HCT116 (cell line): Measurements from ENCODE around the gene BRMS1. TPM values are rescaled to one million over a fixed set of nuclear protein-coding genes. Genes with fewer than 3 reads are reported as not detected.

Experiments
- ATAC-seq: fragments of 200-7000 bp; cut with Tn5 transposase; 2 replicates; pipeline ENCODE4 v1.9.1; 2020; ENCODE audit warnings: mild to moderate bottlenecking, moderate library complexity
- BruUV-seq: library from RNA; stranded (reverse); fragments of 400-500 nt; replicated peaks from 2 replicates; lab custom pipeline; 2021; lab: Mats Ljungman, UMichigan
- CTCF ChIA-PET: fragments of 300-600 bp; sonication (Branson Sonifier 250); formaldehyde crosslinking; loops from one replicate; lab custom pipeline; 2021; ENCODE audit warnings: antibody characterized with exemption; lab: Charles Lee
- POLR2A ChIA-PET: fragments of 300-600, 350-600 bp; sonication (Branson Sonifier 250); formaldehyde crosslinking; loops from one replicate; lab custom pipeline; 2021; ENCODE audit warnings: antibody characterized with exemption; lab: Charles Lee
- RAD21 ChIA-PET, 2 experiments: fragments of 300-600 bp; sonication (Branson Sonifier 250); formaldehyde crosslinking; loops; one replicate each; lab custom pipeline; 2023; ENCODE audit warnings: low total read pairs in 2 of 2; ENCODE audit not compliant: uncharacterized antibody in 2 of 2, unreplicated experiment in 2 of 2, low non-redundant PET in 1 of 2; lab: Charles Lee
- DNase-seq: peaks from one replicate; pipeline ENCODE4 v3.0.0-alpha.2; 2010; ENCODE audit warnings: low read depth, low spot score
- H2AFZ ChIP-seq: fragments of 200-600 bp; shearing (Covaris generic), sonication (generic); 2 replicates; pipeline ENCODE4 v1.6.1; 2017; ENCODE audit warnings: low read depth, mixed run types, mixed read lengths, antibody characterized with exemption, low read length; ENCODE audit not compliant: poor library complexity, severe bottlenecking
- H3K27ac ChIP-seq: 2 replicates; pipeline ENCODE4 v1.5.1; 2012; ENCODE audit warnings: low read depth, low read length
- H3K27me3 ChIP-seq: fragments of 200-600 bp; sonication (generic); 2 replicates; pipeline ENCODE4 v1.6.1; 2016; ENCODE audit warnings: mixed run types, low read length, mixed read lengths; ENCODE audit not compliant: insufficient read depth
- H3K36me3 ChIP-seq, 2 experiments: fragments of 200-500 bp in 1 of 2; fragments of 200-600 bp in 1 of 2; sonication (Bioruptor generic) in 1 of 2; sonication (generic) in 1 of 2; 2 replicates each; pipeline versions ENCODE4 v1.5.1 to v1.6.1; 2014 to 2016; ENCODE audit warnings: low read length in 2 of 2, inconsistent platforms in 1 of 2, mixed read lengths in 1 of 2, mixed run types in 1 of 2; ENCODE audit not compliant: insufficient read depth in 2 of 2, control insufficient read depth in 1 of 2
- H3K4me1 ChIP-seq, 2 experiments: fragments of 200-600 bp in 1 of 2; sonication (generic) in 1 of 2; 2 replicates each; pipeline versions ENCODE4 v1.5.1 to v1.6.1; 2012 to 2017; ENCODE audit warnings: low read length in 2 of 2, inconsistent platforms in 1 of 2, mild to moderate bottlenecking in 1 of 2, mixed read lengths in 1 of 2, mixed run types in 1 of 2, moderate library complexity in 1 of 2; ENCODE audit not compliant: insufficient read depth in 2 of 2, control insufficient read depth in 1 of 2
- H3K4me2 ChIP-seq: fragments of 200-600 bp; sonication (generic); 2 replicates; pipeline ENCODE4 v1.6.1; 2017; ENCODE audit warnings: mixed run types, low read length, mixed read lengths
- H3K4me3 ChIP-seq, 2 experiments: fragments of 200-600 bp in 1 of 2; sonication (generic) in 1 of 2; replicated peaks in 1 of 2; 2 replicates each; pipeline ENCODE4 v1.5.1; 2011 to 2016; ENCODE audit warnings: low read length in 2 of 2, control low read depth in 1 of 2, low read depth in 1 of 2, mild to moderate bottlenecking in 1 of 2, mixed read lengths in 1 of 2, mixed run types in 1 of 2
- H3K79me2 ChIP-seq: fragments of 200-600 bp; sonication (generic); 2 replicates; pipeline ENCODE4 v1.6.1; 2017; ENCODE audit warnings: mild to moderate bottlenecking, mixed run types, low read length, moderate library complexity, mixed read lengths; ENCODE audit not compliant: insufficient read depth
- H3K9ac ChIP-seq: fragments of 200-600 bp; sonication (generic); 2 replicates; pipeline ENCODE4 v1.6.1; 2016; ENCODE audit warnings: low read length, mixed read lengths
- H3K9me2 ChIP-seq: fragments of 200-600 bp; sonication (generic), shearing (Covaris generic); 2 replicates; pipeline ENCODE4 v1.6.1; 2017; ENCODE audit warnings: mixed run types, mild to moderate bottlenecking, moderate library complexity; ENCODE audit not compliant: insufficient read depth
- H3K9me3 ChIP-seq, 2 experiments: fragments of 200-500 bp in 1 of 2; fragments of 200-600 bp in 1 of 2; sonication (Bioruptor generic) in 1 of 2; sonication (generic) in 1 of 2; 2 replicates each; pipeline ENCODE4 v1.6.1; 2014 to 2017; ENCODE audit warnings: low read length in 2 of 2, mixed read lengths in 2 of 2, inconsistent platforms in 1 of 2, low read depth in 1 of 2, mild to moderate bottlenecking in 1 of 2, mixed run types in 1 of 2, moderate library complexity in 1 of 2; ENCODE audit not compliant: control insufficient read depth in 1 of 2, insufficient read depth in 1 of 2
- H4K20me1 ChIP-seq: fragments of 200-600 bp; sonication (generic), shearing (Covaris generic); 2 replicates; pipeline ENCODE4 v1.6.1; 2017; ENCODE audit warnings: mixed run types, mild to moderate bottlenecking, moderate library complexity; ENCODE audit not compliant: insufficient read depth
- ELF1 ChIP-seq: IDR thresholded peaks from 2 replicates; pipeline ENCODE4 v1.6.1; 2012; ENCODE audit warnings: low read depth, borderline replicate concordance
- EZH2 ChIP-seq: fragments of 200-600 bp; sonication (generic); IDR thresholded peaks from 2 replicates; pipeline ENCODE4 v1.6.1; 2017; ENCODE audit warnings: antibody characterized with exemption, mixed run types
- EZH2phosphoT487 ChIP-seq: fragments of 200-600 bp; IDR thresholded peaks from 2 replicates; pipeline ENCODE4 v1.6.1; 2018; ENCODE audit warnings: antibody characterized with exemption, borderline replicate concordance
- FOSL1 ChIP-seq: IDR thresholded peaks from 2 replicates; pipeline ENCODE4 v1.6.1; 2012; ENCODE audit warnings: low read depth
- POLR2A ChIP-seq: IDR thresholded peaks from 2 replicates; pipeline ENCODE4 v1.7.0; 2011; ENCODE audit warnings: borderline replicate concordance; ENCODE audit not compliant: insufficient read depth, insufficient read length; ENCODE audit errors: extremely low read depth
- POLR2AphosphoS5 ChIP-seq: IDR thresholded peaks from 2 replicates; pipeline ENCODE4 v1.6.1; 2011; ENCODE audit warnings: mild to moderate bottlenecking, low read depth, low read length, moderate library complexity
- SIN3A ChIP-seq: IDR thresholded peaks from 2 replicates; pipeline ENCODE4 v1.6.1; 2012; ENCODE audit warnings: low read depth
- TCF7L2 ChIP-seq: IDR thresholded peaks from 2 replicates; pipeline ENCODE4 v1.7.0; 2011; ENCODE audit warnings: borderline replicate concordance, inconsistent platforms; ENCODE audit not compliant: insufficient read depth, insufficient read length; ENCODE audit errors: extremely low read depth
- YY1 ChIP-seq: IDR thresholded peaks from 2 replicates; pipeline ENCODE4 v1.6.1; 2011; ENCODE audit warnings: low read length, low read depth, moderate library complexity, mild to moderate bottlenecking; ENCODE audit not compliant: insufficient replicate concordance; ENCODE audit errors: extremely low read depth
- ZFX ChIP-seq: fragments of 450-650 bp; IDR thresholded peaks from 2 replicates; pipeline ENCODE4 v1.6.1; 2017
- intact Hi-C: fragments of 100-400 bp; cut with micrococcal nuclease; formaldehyde crosslinking; loops from 2 replicates; pipeline ENCODE4 v1.10.0; 2022
- total RNA-seq: library from RNA; stranded (reverse); gene quantifications from one replicate; pipeline ENCODE4 v1.2.1, GENCODE V29; 2021; ENCODE audit not compliant: unreplicated experiment
- TF ChIP-seq, protein P1 (sequence below): IDR thresholded peaks from 2 replicates; pipeline ENCODE4 v1.6.1; 2012
- TF ChIP-seq, protein P2 (sequence below), 3 experiments: fragments of 200-600 bp in 1 of 3; sonication (generic) in 1 of 3; IDR thresholded peaks in 2 of 3; conservative IDR thresholded peaks in 1 of 3; 2 replicates each; pipeline ENCODE4 v1.5.1; 2012 to 2017; ENCODE audit warnings: low read depth in 2 of 3, low read length in 2 of 3, antibody characterized with exemption in 1 of 3, borderline replicate concordance in 1 of 3, control low read depth in 1 of 3, mild to moderate bottlenecking in 1 of 3, mixed read lengths in 1 of 3, mixed run types in 1 of 3, moderate library complexity in 1 of 3; ENCODE audit not compliant: insufficient read depth in 1 of 3
- TF ChIP-seq, protein P3 (sequence below): IDR thresholded peaks from 2 replicates; pipeline ENCODE4 v1.6.1; 2012; ENCODE audit warnings: low read depth

Gene BRMS1
- total RNA-seq, 1 experiment from 2014 or later: 42.1 TPM

DNA sequence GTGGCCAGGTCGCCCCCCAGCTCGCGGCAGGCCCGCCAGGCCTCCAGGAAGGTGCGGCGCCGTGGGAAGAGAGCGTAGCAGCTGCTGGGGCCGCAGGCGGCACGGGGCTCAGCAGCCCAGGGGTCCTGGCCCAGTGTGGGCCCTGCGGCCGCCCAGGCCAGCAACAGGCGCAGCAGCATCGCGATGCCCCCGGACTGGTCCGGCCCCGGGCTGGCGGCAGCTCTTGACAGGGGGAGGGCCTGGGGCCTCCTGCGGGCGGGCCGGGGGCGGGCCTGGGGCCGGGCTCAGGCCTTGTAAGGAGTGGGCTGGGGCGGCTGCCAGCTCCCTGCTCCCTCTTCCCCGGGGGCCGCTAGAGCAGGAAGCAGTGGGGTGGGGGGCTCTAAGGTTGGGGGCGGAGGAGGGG is 28.1 kb downstream of the BRMS1 start, which contains the start of gene CD248:
Gene CD248, minus strand, starts transcription at position 196 of the 403 bp plus-strand sequence. Its CDS starts 17 bp downstream, at position 179.
- no peak for ATAC-seq

More for the DNA sequence above, 28.1 kb downstream of the BRMS1 start, which contains the start of gene CD248:
- no peak for TF ChIP-seq EZH2phosphoT487
- no peak for TF ChIP-seq TCF7L2
- no peak for TF ChIP-seq YY1
- no peak for TF ChIP-seq ELF1
- TF ChIP-seq ZFX: no peak
- no peak for TF ChIP-seq EZH2
- TF ChIP-seq, protein P1, sequence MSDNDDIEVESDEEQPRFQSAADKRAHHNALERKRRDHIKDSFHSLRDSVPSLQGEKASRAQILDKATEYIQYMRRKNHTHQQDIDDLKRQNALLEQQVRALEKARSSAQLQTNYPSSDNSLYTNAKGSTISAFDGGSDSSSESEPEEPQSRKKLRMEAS: no peak
- TF ChIP-seq, protein P2, sequence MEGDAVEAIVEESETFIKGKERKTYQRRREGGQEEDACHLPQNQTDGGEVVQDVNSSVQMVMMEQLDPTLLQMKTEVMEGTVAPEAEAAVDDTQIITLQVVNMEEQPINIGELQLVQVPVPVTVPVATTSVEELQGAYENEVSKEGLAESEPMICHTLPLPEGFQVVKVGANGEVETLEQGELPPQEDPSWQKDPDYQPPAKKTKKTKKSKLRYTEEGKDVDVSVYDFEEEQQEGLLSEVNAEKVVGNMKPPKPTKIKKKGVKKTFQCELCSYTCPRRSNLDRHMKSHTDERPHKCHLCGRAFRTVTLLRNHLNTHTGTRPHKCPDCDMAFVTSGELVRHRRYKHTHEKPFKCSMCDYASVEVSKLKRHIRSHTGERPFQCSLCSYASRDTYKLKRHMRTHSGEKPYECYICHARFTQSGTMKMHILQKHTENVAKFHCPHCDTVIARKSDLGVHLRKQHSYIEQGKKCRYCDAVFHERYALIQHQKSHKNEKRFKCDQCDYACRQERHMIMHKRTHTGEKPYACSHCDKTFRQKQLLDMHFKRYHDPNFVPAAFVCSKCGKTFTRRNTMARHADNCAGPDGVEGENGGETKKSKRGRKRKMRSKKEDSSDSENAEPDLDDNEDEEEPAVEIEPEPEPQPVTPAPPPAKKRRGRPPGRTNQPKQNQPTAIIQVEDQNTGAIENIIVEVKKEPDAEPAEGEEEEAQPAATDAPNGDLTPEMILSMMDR (IDR thresholded peaks at IDR 0.05 in 2 of 3, conservative IDR thresholded peaks at IDR 0.05 in 1 of 3; ENCODE audit: borderline replicate concordance in 1 of 3, insufficient read depth in 1 of 3, low read depth in 2 of 3, low read length in 2 of 3): no peak
- no peak for TF ChIP-seq POLR2AphosphoS5
- no peak for TF ChIP-seq POLR2A
- TF ChIP-seq, protein P3, sequence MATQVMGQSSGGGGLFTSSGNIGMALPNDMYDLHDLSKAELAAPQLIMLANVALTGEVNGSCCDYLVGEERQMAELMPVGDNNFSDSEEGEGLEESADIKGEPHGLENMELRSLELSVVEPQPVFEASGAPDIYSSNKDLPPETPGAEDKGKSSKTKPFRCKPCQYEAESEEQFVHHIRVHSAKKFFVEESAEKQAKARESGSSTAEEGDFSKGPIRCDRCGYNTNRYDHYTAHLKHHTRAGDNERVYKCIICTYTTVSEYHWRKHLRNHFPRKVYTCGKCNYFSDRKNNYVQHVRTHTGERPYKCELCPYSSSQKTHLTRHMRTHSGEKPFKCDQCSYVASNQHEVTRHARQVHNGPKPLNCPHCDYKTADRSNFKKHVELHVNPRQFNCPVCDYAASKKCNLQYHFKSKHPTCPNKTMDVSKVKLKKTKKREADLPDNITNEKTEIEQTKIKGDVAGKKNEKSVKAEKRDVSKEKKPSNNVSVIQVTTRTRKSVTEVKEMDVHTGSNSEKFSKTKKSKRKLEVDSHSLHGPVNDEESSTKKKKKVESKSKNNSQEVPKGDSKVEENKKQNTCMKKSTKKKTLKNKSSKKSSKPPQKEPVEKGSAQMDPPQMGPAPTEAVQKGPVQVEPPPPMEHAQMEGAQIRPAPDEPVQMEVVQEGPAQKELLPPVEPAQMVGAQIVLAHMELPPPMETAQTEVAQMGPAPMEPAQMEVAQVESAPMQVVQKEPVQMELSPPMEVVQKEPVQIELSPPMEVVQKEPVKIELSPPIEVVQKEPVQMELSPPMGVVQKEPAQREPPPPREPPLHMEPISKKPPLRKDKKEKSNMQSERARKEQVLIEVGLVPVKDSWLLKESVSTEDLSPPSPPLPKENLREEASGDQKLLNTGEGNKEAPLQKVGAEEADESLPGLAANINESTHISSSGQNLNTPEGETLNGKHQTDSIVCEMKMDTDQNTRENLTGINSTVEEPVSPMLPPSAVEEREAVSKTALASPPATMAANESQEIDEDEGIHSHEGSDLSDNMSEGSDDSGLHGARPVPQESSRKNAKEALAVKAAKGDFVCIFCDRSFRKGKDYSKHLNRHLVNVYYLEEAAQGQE: no peak
- TF ChIP-seq FOSL1: no peak
- no peak for TF ChIP-seq SIN3A
- ChIA-PET CTCF (no interaction called here), POLR2A (no interaction called here), RAD21 (no interaction called here)
- no peak within 1 kb of the TSS for H3K9ac ChIP-seq
- intact Hi-C loops: no loop called here
- H4K20me1 ChIP-seq: no peaks in the 10 kb centered on the region
- no peaks in the 10 kb centered on the region for H3K27me3 ChIP-seq
- H3K4me3 ChIP-seq: no peak within 1 kb of the TSS
- H3K79me2 ChIP-seq: no peaks in the 10 kb centered on the region
- H2AFZ ChIP-seq: no peak within 1 kb of the TSS
- no peaks in the 10 kb centered on the region for H3K9me3 ChIP-seq
- no peak for DNase-seq
- H3K27ac ChIP-seq: no peak within 1 kb of the TSS
- no TSS peak for BruUV-seq
- H3K4me2 ChIP-seq: no peak within 1 kb of the TSS
- no peaks in the 10 kb centered on the region for H3K36me3 ChIP-seq
- H3K4me1 ChIP-seq: peaks cover 10 to 19% of the 10 kb centered on the region in 2 experiments
- no peaks in the 10 kb centered on the region for H3K9me2 ChIP-seq
